Heart left ventricle (tissue), 16 donors: ENCODE data around the gene NCF2. TPM values are rescaled to one million over a fixed set of nuclear protein-coding genes. Genes with fewer than 3 reads are reported as not detected.

Source experiments
- ATAC-seq, 4 donors: fragments of 200-7000 bp; cut with Tn5 transposase; one replicate each; pipeline ENCODE4 v1.9.1; 2020 to 2022; ENCODE audit warnings: moderate library complexity in 4 of 4, mild to moderate bottlenecking in 3 of 4, moderate number of reproducible peaks in 1 of 4
- DNase-seq, 5 donors: peaks; one replicate each; pipeline ENCODE4 v3.0.0-alpha.2; 2020
- H3K27ac ChIP-seq, 12 donors: fragments of 200-600 bp; sonication (generic) in 4 of 12; one replicate each; pipeline versions ENCODE4 v1.5.0 to v1.8.0; 2016 to 2022; ENCODE audit warnings: mild to moderate bottlenecking in 2 of 12
- H3K27me3 ChIP-seq, 9 donors: fragments of 200-600 bp; sonication (generic) in 2 of 9; one replicate each; pipeline versions ENCODE4 v1.5.1 to v1.8.0; 2016 to 2022; ENCODE audit warnings: mild to moderate bottlenecking in 3 of 9
- H3K36me3 ChIP-seq, 9 donors: fragments of 200-600 bp; sonication (generic) in 2 of 9; one replicate each; pipeline versions ENCODE4 v1.5.0 to v1.8.0; 2018 to 2022; ENCODE audit warnings: mild to moderate bottlenecking in 2 of 9
- H3K4me1 ChIP-seq, 12 donors: fragments of 200-600 bp; sonication (generic) in 4 of 12; one replicate each; pipeline versions ENCODE4 v1.5.0 to v1.8.0; 2016 to 2022; ENCODE audit warnings: mild to moderate bottlenecking in 3 of 12
- H3K4me3 ChIP-seq, 12 donors: fragments of 200-600 bp; sonication (generic) in 4 of 12; one replicate each; pipeline versions ENCODE4 v1.5.0 to v1.8.0; 2017 to 2022; ENCODE audit warnings: mild to moderate bottlenecking in 9 of 12, moderate library complexity in 4 of 12
- H3K9me3 ChIP-seq, 12 donors: fragments of 200-600 bp; sonication (generic) in 4 of 12; one replicate each; pipeline versions ENCODE4 v1.5.0 to v1.8.0; 2016 to 2022; ENCODE audit warnings: mild to moderate bottlenecking in 1 of 12
- CTCF ChIP-seq, 12 donors: fragments of 200-600 bp; sonication (generic) in 4 of 12; IDR thresholded peaks; one replicate each; pipeline versions ENCODE4 v1.5.0 to v1.8.0; 2018 to 2022; ENCODE audit warnings: antibody characterized with exemption in 12 of 12, mild to moderate bottlenecking in 5 of 12
- POLR2A ChIP-seq, 2 donors: fragments of 450-650 bp; IDR thresholded peaks; one replicate each; pipeline ENCODE4 v1.6.1; 2017; ENCODE audit warnings: antibody characterized with exemption in 2 of 2, mild to moderate bottlenecking in 2 of 2, moderate library complexity in 2 of 2
- WGBS, 4 donors: extraction: QIAGEN DNeasy Blood & Tissue Kit in 2 of 4; methylation state at CpG; one replicate each; pipeline versions ENCODE4 v1.1.5 to v1.1.7; 2013 to 2018; 5-methylcytosine and 5-hydroxymethylcytosine counted together
- intact Hi-C, 10 donors: fragments of 100-400 bp; cut with DNase I; formaldehyde crosslinking; loops; one replicate each; pipeline versions ENCODE4 v1.11.1 to v1.14.2; 2022
- polyA plus RNA-seq, 2 donors: library from polyadenylated mRNA; stranded (reverse); fragments of 200-250 nt; gene quantifications; one replicate each; pipeline ENCODE4 v1.2.3, GENCODE V29; 2013
- total RNA-seq, 9 donors: library from RNA; depleted of rRNA in 2 of 9; stranded (reverse); fragments of >200 nt in 2 of 9; fragmentation: NEBNext Ultra II Directional in 3 of 9; extraction: Animal tissue kit (Norgen Biotek cat#: 25700) in 3 of 9; gene quantifications; one replicate each; pipeline versions ENCODE4 v1.1.0 to v1.2.4, GENCODE V29; 2016 to 2023
- donor health status: ischemic (EF 13 %, LVEDD 7.1; RV severe dilation, severe dysfunction).
- donor health status: healthy with polysubstance abuse.
- donor health status: DM: no; HTN: yes; CAD: no.
- donor health status: DM: no; HTN: no; CAD: no.
- donor health status: ischemic (EF 25% LVEDD 6.9; RV normal size, moderate dysfunction).
- donor health status: ischemic (EF 25% LVEDD 5.7; RV mildly dilated, moderate dysfunction).
- donor health status: healthy.
- donor health status: DM: yes; HTN: yes; CAD: no.
- donor health status: ischemic (EF 35%, LVEDD 5.7; RV mildly dilated, moderate dysfunction).
- donor health status: nonischemic (EF 11% LVEDD 7.7; RV severe dilation, severe dysfunction).
- donor health status: DM: yes; HTN: yes; CAD: no.
- donor health status: PGD.
- donor health status: ischemic (EF 29% LVEDD 5.4; RV normal size, mild dysfunction).
- donor health status: nonischemic (EF 23%, LVEDD 6.1; RV moderate dilation, normal function).

NCF2 gene
- total and polyA plus RNA-seq, 11 donors = 1.3 to 51.2 (median 4.8) TPM

GRCh38 chr1:183636334-183636682, 46.0 kb upstream of the NCF2 start:
- intact Hi-C loops = loop anchor here in 3 of 10 donors (5.0 to 10.0 kb wide), 2 partner anchors 164 to 352 kb away; partner anchors contain the start of gene SMG7 (in 2 of the 3)
- 1 to 2% (median 2%) methylated on average over 13 to 15 of the region's 15 CpGs for WGBS, 4 donors
- H3K9me3 ChIP-seq = no peaks in the 10 kb centered on the region
- H3K4me1 ChIP-seq = peaks cover 0 to 42% (median 29%) of the 10 kb centered on the region in 12 donors
- DNase-seq (no peak), ATAC-seq (no peak)
- no peaks in the 10 kb centered on the region for H3K27me3 ChIP-seq
- H3K36me3 ChIP-seq = peaks cover 0 to 16% (median 14%) of the 10 kb centered on the region in 9 donors
- peak overlapping the region; percentile 18 to 99 (median 92) for H3K27ac ChIP-seq
- peak overlapping the region; percentile 66 to 97 (median 83) for H3K4me3 ChIP-seq
- TF ChIP-seq POLR2A (IDR thresholded peaks at IDR 0.05) = no peak
- TF ChIP-seq CTCF (IDR thresholded peaks at IDR 0.05) = no peak

GRCh38 chr1:183635606-183636333, 45.5 kb upstream of the NCF2 start, which contains the start of gene ARPC5:
Gene ARPC5 (minus strand): TSS chr1:183635783. CDS start chr1:183635659, 124 bp downstream.
- Histone ChIP-seq H3K4me1 (peaks cover 0 to 47% (median 34%) of the 10 kb centered on the region in 12 donors), H3K4me3 (peak within 1 kb of the TSS; percentile 66 to 97 (median 84)), H3K36me3 (peaks cover 0 to 22% (median 16%) of the 10 kb centered on the region in 9 donors), H3K9me3 (no peaks in the 10 kb centered on the region), H3K27ac (peak within 1 kb of the TSS; percentile 82 to 99 (median 94)), H3K27me3 (no peaks in the 10 kb centered on the region)
- DNase-seq = peak; percentile 97 to 99 (median 98)
- WGBS, 4 donors = 0 to 2% (median 1%) methylated on average over 24 to 65 of the region's 65 CpGs
- ATAC-seq = peak; percentile 95 to 97 (median 96)
- TF ChIP-seq POLR2A (IDR thresholded peaks at IDR 0.05) (peak; percentile 70 to 93), CTCF (IDR thresholded peaks at IDR 0.05) (no peak)
- intact Hi-C loops = loop anchor here in 3 of 10 donors (5.0 to 10.0 kb wide), 2 partner anchors 163 to 351 kb away; partner anchors contain the start of gene SMG7 (in 2 of the 3)

- Histone ChIP-seq H3K4me1 (peaks cover 0 to 54% (median 40%) of the 10 kb centered on the region in 12 donors), H3K36me3 (peaks cover 0 to 28% (median 22%) of the 10 kb centered on the region in 9 donors), H3K27me3 (no peaks in the 10 kb centered on the region), H3K9me3 (no peaks in the 10 kb centered on the region), H3K27ac (peak overlapping the region; percentile 82 to 99 (median 94)), H3K4me3 (peak overlapping the region; percentile 66 to 97 (median 84))
- ATAC-seq = peak; percentile 2 to 48 (median 32)
- 0 to 1% (median 0%) methylated on average over 22 to 42 of the region's 42 CpGs for WGBS, 4 donors
- TF ChIP-seq POLR2A (IDR thresholded peaks at IDR 0.05) = no peak
- no peak for TF ChIP-seq CTCF (IDR thresholded peaks at IDR 0.05)
- intact Hi-C loops = loop anchor here in 3 of 10 donors (5.0 to 10.0 kb wide), 2 partner anchors 163 to 350 kb away; partner anchors contain the start of gene SMG7 (in 2 of the 3)
- peak; percentile 43 to 78 (median 54) for DNase-seq
Observed at GRCh38 chr1:183635099-183635605, 44.9 kb upstream of the NCF2 start.
